Loucy (cell line): Measurements from ENCODE around the gene GORAB.

Source experiments
- H2AFZ ChIP-seq: fragments of 200-600 bp; sonication (generic); 2 replicates; pipeline ENCODE4 v1.6.0; 2016; ENCODE audit warnings: antibody characterized with exemption, mild to moderate bottlenecking, low read length, moderate library complexity
- H3F3A ChIP-seq: fragments of 200-600 bp; 2 replicates; pipeline ENCODE4 v1.6.0; 2016; ENCODE audit warnings: antibody characterized with exemption, low read depth, mild to moderate bottlenecking
- H3K27me3 ChIP-seq: fragments of 200-600 bp; sonication (generic); 2 replicates; pipeline ENCODE4 v1.6.1; 2014; ENCODE audit warnings: low read length, mild to moderate bottlenecking; ENCODE audit not compliant: insufficient read depth, poor library complexity, severe bottlenecking
- H3K36me3 ChIP-seq: fragments of 200-600 bp; sonication (generic); 2 replicates; pipeline ENCODE4 v1.6.1; 2016; ENCODE audit warnings: low read length; ENCODE audit not compliant: insufficient read depth
- H3K4me1 ChIP-seq: fragments of 200-600 bp; sonication (generic); 2 replicates; pipeline ENCODE4 v1.5.1; 2014; ENCODE audit warnings: low read length, mild to moderate bottlenecking; ENCODE audit not compliant: insufficient read depth, poor library complexity, severe bottlenecking
- H3K4me2 ChIP-seq: fragments of 200-600 bp; sonication (generic); 2 replicates; pipeline ENCODE4 v1.6.0; 2014; ENCODE audit warnings: antibody characterized with exemption, low read length, low read depth, mild to moderate bottlenecking; ENCODE audit not compliant: poor library complexity, severe bottlenecking
- H3K4me3 ChIP-seq: fragments of 200-600 bp; sonication (generic); 2 replicates; pipeline ENCODE4 v1.5.1; 2014; ENCODE audit warnings: low read length, mild to moderate bottlenecking, mixed read lengths; ENCODE audit not compliant: poor library complexity, severe bottlenecking
- H3K79me2 ChIP-seq: fragments of 200-600 bp; sonication (generic); 2 replicates; pipeline ENCODE4 v1.6.1; 2014; ENCODE audit warnings: low read length; ENCODE audit not compliant: insufficient read depth
- H3K9ac ChIP-seq: fragments of 200-600 bp; sonication (generic); 2 replicates; pipeline ENCODE4 v1.6.0; 2014; ENCODE audit warnings: mild to moderate bottlenecking, low read depth, low read length, moderate library complexity; ENCODE audit not compliant: poor library complexity, severe bottlenecking
- H3K9me2 ChIP-seq: fragments of 200-600 bp; sonication (generic); replicated peaks from 2 replicates; pipeline ENCODE4 v1.6.1; 2016; ENCODE audit warnings: low read depth, low read length, mixed read lengths
- H3K9me3 ChIP-seq: fragments of 200-600 bp; sonication (generic); 2 replicates; pipeline ENCODE4 v1.6.1; 2014; ENCODE audit warnings: mild to moderate bottlenecking, antibody characterized with exemption, low read length, low read depth; ENCODE audit not compliant: insufficient read depth
- H4K20me1 ChIP-seq: fragments of 200-600 bp; sonication (generic); 2 replicates; pipeline ENCODE4 v1.6.0; 2014; ENCODE audit warnings: antibody characterized with exemption, low read length, mild to moderate bottlenecking; ENCODE audit not compliant: insufficient read depth, poor library complexity, severe bottlenecking
- EZH2phosphoT487 ChIP-seq: fragments of 200-600 bp; IDR thresholded peaks from 2 replicates; pipeline ENCODE4 v1.6.1; 2018; ENCODE audit warnings: antibody characterized with exemption, mild to moderate bottlenecking, moderate library complexity, borderline replicate concordance
- TF ChIP-seq, protein P1 (sequence below): fragments of 200-600 bp; sonication (generic); conservative IDR thresholded peaks from 2 replicates; pipeline ENCODE4 v1.5.1; 2014; ENCODE audit warnings: mild to moderate bottlenecking, antibody characterized with exemption, low read length

Gene GORAB

DNA sequence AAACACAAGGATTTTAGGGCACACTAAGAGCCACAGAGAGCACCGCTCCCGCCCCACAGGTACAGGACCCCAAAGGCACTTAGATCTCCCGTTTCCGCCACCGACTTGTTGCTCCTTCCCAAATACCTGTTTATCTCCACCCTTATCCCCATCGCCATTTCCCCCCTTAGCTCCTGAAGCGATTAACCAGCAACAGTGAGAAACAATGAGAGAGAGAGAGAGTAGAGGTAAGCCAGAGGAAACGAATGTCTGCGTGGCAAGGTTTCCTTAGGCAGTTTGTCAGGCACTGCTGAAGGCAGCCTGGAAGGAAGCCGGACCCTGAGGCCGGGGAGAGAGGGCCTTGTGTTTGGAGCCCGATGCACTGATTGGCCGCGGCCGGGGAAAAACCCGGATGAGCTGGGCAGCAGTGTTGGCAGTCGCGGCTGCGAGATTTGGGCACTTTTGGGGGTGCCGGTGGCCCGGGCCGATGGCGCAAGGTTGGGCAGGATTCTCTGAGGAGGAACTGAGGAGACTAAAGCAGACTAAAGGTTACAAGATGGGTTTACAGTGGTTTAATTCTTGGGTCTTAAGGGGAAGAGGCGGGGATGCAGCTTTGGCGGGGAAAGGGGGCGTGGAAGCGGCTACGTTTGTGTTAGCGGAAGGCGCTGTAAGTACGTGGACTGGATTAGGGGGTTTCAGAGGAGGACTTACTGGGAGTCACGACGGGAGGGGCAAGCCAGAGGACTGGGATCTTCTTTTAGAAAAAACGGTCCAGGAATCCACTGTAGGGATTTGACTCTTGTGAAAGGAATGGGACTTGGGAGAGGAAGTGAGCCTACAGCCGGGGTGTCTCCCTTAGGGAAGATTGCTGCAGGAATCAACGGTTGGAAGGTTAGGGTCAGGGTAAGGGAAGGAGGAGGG is at the start of gene GORAB:
Gene GORAB (plus strand): TSS at position 409 of the 900 bp plus-strand sequence. CDS start 58 bp downstream, at position 467.
- Histone ChIP-seq H3F3A (no peaks in the 10 kb centered on the region), H4K20me1 (peaks cover 15% of the 10 kb centered on the region), H3K4me1 (peaks cover 41% of the 10 kb centered on the region), H3K9me3 (no peaks in the 10 kb centered on the region), H3K9ac (peak within 1 kb of the TSS; percentile 92), H3K36me3 (no peaks in the 10 kb centered on the region), H3K9me2 (no peaks in the 10 kb centered on the region), H3K79me2 (peaks cover 49% of the 10 kb centered on the region), H3K4me2 (peak within 1 kb of the TSS; percentile 92), H3K27me3 (no peaks in the 10 kb centered on the region), H3K4me3 (peak within 1 kb of the TSS; percentile 85), H2AFZ (peak within 1 kb of the TSS; percentile 96)
- TF ChIP-seq, protein P1, sequence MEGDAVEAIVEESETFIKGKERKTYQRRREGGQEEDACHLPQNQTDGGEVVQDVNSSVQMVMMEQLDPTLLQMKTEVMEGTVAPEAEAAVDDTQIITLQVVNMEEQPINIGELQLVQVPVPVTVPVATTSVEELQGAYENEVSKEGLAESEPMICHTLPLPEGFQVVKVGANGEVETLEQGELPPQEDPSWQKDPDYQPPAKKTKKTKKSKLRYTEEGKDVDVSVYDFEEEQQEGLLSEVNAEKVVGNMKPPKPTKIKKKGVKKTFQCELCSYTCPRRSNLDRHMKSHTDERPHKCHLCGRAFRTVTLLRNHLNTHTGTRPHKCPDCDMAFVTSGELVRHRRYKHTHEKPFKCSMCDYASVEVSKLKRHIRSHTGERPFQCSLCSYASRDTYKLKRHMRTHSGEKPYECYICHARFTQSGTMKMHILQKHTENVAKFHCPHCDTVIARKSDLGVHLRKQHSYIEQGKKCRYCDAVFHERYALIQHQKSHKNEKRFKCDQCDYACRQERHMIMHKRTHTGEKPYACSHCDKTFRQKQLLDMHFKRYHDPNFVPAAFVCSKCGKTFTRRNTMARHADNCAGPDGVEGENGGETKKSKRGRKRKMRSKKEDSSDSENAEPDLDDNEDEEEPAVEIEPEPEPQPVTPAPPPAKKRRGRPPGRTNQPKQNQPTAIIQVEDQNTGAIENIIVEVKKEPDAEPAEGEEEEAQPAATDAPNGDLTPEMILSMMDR: no peak

- peaks cover 4% of the 10 kb centered on the region for H3K4me1 ChIP-seq
- TF ChIP-seq, protein P1: no peak
- TF ChIP-seq EZH2phosphoT487: no peak
- no peaks in the 10 kb centered on the region for H3K79me2 ChIP-seq
- no peaks in the 10 kb centered on the region for H3K9me3 ChIP-seq
- no peaks in the 10 kb centered on the region for H3K36me3 ChIP-seq
- H2AFZ ChIP-seq: no peak overlapping the region
- no peak overlapping the region for H3K4me3 ChIP-seq
- no peak overlapping the region for H3K9ac ChIP-seq
- H3K27me3 ChIP-seq: no peaks in the 10 kb centered on the region
- no peaks in the 10 kb centered on the region for H3F3A ChIP-seq
- H3K4me2 ChIP-seq: no peak overlapping the region
- no peaks in the 10 kb centered on the region for H3K9me2 ChIP-seq
- no peaks in the 10 kb centered on the region for H4K20me1 ChIP-seq
Observed at GRCh38 chr1:170483051-170483450, 48.9 kb upstream of the GORAB start.

GRCh38 chr1:170487503-170487902 is 44.5 kb upstream of the GORAB start:
- no peak overlapping the region for H2AFZ ChIP-seq
- H3K4me3 ChIP-seq: no peak overlapping the region
- no peaks in the 10 kb centered on the region for H3K9me2 ChIP-seq
- no peaks in the 10 kb centered on the region for H3K79me2 ChIP-seq
- H3K27me3 ChIP-seq: no peaks in the 10 kb centered on the region
- H3K4me2 ChIP-seq: no peak overlapping the region
- H3K4me1 ChIP-seq: peaks cover 14% of the 10 kb centered on the region
- H4K20me1 ChIP-seq: no peaks in the 10 kb centered on the region
- H3K9ac ChIP-seq: no peak overlapping the region
- H3K9me3 ChIP-seq: no peaks in the 10 kb centered on the region
- no peaks in the 10 kb centered on the region for H3F3A ChIP-seq
- H3K36me3 ChIP-seq: no peaks in the 10 kb centered on the region
- TF ChIP-seq, protein P1: no peak
